WERI-Rb-1 (cell line): Measurements from ENCODE around the gene ALDH3B2.

Experiments used
- DNase-seq: peaks from one replicate; pipeline ENCODE4 v3.0.0-alpha.2; 2020
- H3K27ac ChIP-seq: fragments of 250-450 bp; sonication (Bioruptor Pico); 2 replicates; pipeline ENCODE4 v1.5.1; 2020; ENCODE audit warnings: mild to moderate bottlenecking, moderate library complexity
- H3K27me3 ChIP-seq: fragments of 250-450 bp; sonication (Bioruptor Pico); 2 replicates; pipeline ENCODE4 v1.5.1; 2021; ENCODE audit warnings: mild to moderate bottlenecking, low read depth, moderate library complexity; ENCODE audit not compliant: insufficient read depth, severe bottlenecking
- H3K36me3 ChIP-seq: fragments of 250-450 bp; sonication (Bioruptor Pico); 2 replicates; pipeline ENCODE4 v1.5.1; 2020; ENCODE audit warnings: mild to moderate bottlenecking, moderate library complexity
- H3K4me3 ChIP-seq: 2 replicates; pipeline ENCODE4 v1.5.1; 2011; ENCODE audit warnings: low read depth, mild to moderate bottlenecking, control low read depth, low read length
- H3K9me3 ChIP-seq: fragments of 250-450 bp; sonication (Bioruptor Pico); 2 replicates; pipeline ENCODE4 v1.5.1; 2021; ENCODE audit warnings: mild to moderate bottlenecking, moderate library complexity; ENCODE audit not compliant: severe bottlenecking
- TF ChIP-seq, protein P1 (sequence below): IDR thresholded peaks from 2 replicates; pipeline ENCODE4 v1.5.1; 2011; ENCODE audit warnings: low read depth, mild to moderate bottlenecking, control low read depth, inconsistent platforms, low read length

ALDH3B2 gene

GRCh38 chr11:67673358-67673757, 1.1 kb downstream of the ALDH3B2 start:
- H3K36me3 ChIP-seq, result no peaks in the 10 kb centered on the region
- TF ChIP-seq, protein P1, sequence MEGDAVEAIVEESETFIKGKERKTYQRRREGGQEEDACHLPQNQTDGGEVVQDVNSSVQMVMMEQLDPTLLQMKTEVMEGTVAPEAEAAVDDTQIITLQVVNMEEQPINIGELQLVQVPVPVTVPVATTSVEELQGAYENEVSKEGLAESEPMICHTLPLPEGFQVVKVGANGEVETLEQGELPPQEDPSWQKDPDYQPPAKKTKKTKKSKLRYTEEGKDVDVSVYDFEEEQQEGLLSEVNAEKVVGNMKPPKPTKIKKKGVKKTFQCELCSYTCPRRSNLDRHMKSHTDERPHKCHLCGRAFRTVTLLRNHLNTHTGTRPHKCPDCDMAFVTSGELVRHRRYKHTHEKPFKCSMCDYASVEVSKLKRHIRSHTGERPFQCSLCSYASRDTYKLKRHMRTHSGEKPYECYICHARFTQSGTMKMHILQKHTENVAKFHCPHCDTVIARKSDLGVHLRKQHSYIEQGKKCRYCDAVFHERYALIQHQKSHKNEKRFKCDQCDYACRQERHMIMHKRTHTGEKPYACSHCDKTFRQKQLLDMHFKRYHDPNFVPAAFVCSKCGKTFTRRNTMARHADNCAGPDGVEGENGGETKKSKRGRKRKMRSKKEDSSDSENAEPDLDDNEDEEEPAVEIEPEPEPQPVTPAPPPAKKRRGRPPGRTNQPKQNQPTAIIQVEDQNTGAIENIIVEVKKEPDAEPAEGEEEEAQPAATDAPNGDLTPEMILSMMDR, result no peak
- no peak overlapping the region for H3K27ac ChIP-seq
- no peaks in the 10 kb centered on the region for H3K9me3 ChIP-seq
- no peak overlapping the region for H3K4me3 ChIP-seq
- no peaks in the 10 kb centered on the region for H3K27me3 ChIP-seq
- no peak for DNase-seq

- Histone ChIP-seq H3K9me3 (no peaks in the 10 kb centered on the region), H3K27ac (no peak overlapping the region), H3K4me3 (no peak overlapping the region), H3K36me3 (no peaks in the 10 kb centered on the region), H3K27me3 (no peaks in the 10 kb centered on the region)
- TF ChIP-seq, protein P1, result no peak
- no peak for DNase-seq
Measured at GRCh38 chr11:67671211-67671520, 3.3 kb downstream of the ALDH3B2 start.

DNA sequence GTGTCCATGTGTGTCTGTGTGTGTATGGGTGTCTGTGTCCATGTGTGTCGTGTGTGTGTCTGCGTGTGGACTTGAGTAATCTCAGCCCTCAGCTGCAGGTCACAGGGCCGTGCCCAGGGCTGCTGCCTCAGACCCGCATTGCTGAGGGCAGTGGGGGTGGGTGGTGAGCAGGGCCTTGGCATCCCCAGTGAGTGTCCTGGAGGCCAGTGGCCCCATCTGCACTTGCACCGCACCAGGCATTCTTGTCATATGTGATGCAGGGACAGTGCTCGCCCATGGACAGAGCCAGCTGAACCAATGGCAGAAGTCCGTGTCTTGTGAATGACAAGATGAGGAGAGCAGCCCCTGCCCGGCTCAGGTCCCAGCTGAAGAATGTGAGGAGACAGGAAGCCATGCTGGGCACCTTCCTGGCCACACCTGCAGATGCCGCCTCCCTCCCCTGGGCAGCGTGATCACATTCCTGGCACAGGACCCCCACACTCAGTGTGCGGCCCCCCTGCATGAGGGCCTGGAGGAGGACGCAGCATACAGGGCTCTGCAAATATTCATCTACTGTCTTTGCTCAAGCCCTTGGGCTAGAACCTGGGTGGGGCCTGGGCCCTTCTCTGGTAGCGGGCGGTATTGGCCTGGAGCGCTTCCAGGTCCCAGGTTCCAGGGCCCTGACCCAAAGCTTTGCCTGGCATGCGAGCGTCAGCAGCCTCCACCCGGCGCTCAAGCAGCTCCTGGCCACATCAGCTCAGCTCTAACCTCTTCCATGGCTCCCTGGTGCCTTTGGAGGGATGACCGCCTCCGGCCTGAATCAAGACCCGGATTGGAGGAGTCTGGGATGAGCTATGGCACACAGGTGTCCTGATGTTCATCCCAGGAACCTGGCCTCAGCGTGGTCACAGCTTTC, 3.9 kb downstream of the ALDH3B2 start:
- no peaks in the 10 kb centered on the region for H3K36me3 ChIP-seq
- H3K4me3 ChIP-seq, result no peak overlapping the region
- TF ChIP-seq, protein P1, result no peak
- H3K27ac ChIP-seq, result no peak overlapping the region
- no peaks in the 10 kb centered on the region for H3K9me3 ChIP-seq
- H3K27me3 ChIP-seq, result no peaks in the 10 kb centered on the region
- DNase-seq, result no peak

DNA sequence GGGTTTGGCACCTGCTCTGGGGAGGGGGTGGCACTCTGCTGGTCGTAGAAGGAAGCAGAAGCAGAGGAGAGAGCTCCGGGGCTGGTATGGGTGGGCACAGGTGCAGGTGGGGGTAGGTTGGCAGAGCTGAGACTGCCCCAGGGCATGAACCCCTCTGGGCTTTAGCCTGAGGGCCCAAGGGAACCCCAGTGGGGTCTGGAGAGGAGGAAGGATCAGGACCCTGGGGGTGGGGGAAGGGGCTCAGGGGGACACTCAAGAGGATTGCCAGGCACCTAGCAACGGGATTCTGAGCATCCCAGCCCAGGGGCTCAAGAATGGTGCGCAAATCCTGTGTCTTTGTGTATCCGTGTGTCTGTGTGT, 6.3 kb downstream of the ALDH3B2 start:
- H3K36me3 ChIP-seq, result no peaks in the 10 kb centered on the region
- TF ChIP-seq, protein P1, result no peak
- DNase-seq, result no peak
- no peak overlapping the region for H3K27ac ChIP-seq
- H3K4me3 ChIP-seq, result no peak overlapping the region
- no peaks in the 10 kb centered on the region for H3K27me3 ChIP-seq
- H3K9me3 ChIP-seq, result no peaks in the 10 kb centered on the region

DNA sequence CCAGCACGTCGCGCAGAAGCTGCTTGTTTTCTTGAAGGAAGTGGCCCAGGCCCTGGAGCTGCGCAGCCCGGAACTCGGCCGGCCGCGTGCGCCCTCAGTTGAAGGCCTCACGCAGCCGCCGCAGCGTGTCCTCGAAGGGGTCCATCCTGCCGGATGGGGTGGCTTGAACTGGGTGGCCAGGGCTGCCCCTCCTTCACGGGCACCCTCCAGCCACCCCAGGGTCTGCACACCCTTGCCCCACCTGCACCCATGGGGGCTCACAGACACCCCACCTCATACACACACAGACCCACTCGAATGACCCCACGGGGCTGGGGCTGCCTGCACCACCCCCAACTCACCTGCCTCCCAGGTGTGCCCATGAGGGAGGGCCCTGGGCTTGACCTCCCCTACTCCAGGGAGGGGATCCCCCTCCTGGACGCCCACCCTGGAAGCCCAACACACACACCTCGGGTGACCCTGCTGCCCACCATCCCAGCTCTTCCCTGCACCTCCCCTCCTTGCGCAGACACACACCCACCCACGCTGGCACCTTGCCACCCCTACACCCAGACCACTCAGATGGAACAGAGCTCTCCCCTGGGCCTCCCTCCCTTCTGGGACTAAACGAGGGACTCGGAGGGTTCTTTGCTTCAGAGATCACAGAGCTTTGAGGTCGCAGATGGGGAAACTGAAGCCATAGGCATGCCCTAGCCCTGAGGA, 6.8 kb downstream of the ALDH3B2 start:
- Histone ChIP-seq H3K9me3 (no peaks in the 10 kb centered on the region), H3K27ac (no peak overlapping the region), H3K36me3 (no peaks in the 10 kb centered on the region), H3K27me3 (no peaks in the 10 kb centered on the region), H3K4me3 (no peak overlapping the region)
- no peak for DNase-seq
- TF ChIP-seq, protein P1, result no peak
